HCT116 (cell line): ENCODE measurements around the gene DGCR6. TPM values are rescaled to one million over a fixed set of nuclear protein-coding genes. Genes with fewer than 3 reads are reported as not detected.
"Not testable (repeated sequence)": the region's sequence is repeated elsewhere in the genome, so short reads cannot be mapped to it uniquely, and the experiment has no call there.

Experiments used
- ATAC-seq: fragments of 200-7000 bp; cut with Tn5 transposase; 2 replicates; pipeline ENCODE4 v1.9.1; 2020; ENCODE audit warnings: mild to moderate bottlenecking, moderate library complexity
- BruUV-seq: library from RNA; stranded (reverse); fragments of 400-500 nt; replicated peaks from 2 replicates; lab custom pipeline; 2021; lab: Mats Ljungman, UMichigan
- CTCF ChIA-PET: fragments of 300-600 bp; sonication (Branson Sonifier 250); formaldehyde crosslinking; loops from one replicate; lab custom pipeline; 2021; ENCODE audit warnings: antibody characterized with exemption; lab: Charles Lee
- POLR2A ChIA-PET: fragments of 300-600, 350-600 bp; sonication (Branson Sonifier 250); formaldehyde crosslinking; loops from one replicate; lab custom pipeline; 2021; ENCODE audit warnings: antibody characterized with exemption; lab: Charles Lee
- RAD21 ChIA-PET, 2 experiments: fragments of 300-600 bp; sonication (Branson Sonifier 250); formaldehyde crosslinking; loops; one replicate each; lab custom pipeline; 2023; ENCODE audit warnings: low total read pairs in 2 of 2; ENCODE audit not compliant: uncharacterized antibody in 2 of 2, unreplicated experiment in 2 of 2, low non-redundant PET in 1 of 2; lab: Charles Lee
- DNase-seq: peaks from one replicate; pipeline ENCODE4 v3.0.0-alpha.2; 2010; ENCODE audit warnings: low read depth, low spot score
- H2AFZ ChIP-seq: fragments of 200-600 bp; shearing (Covaris generic), sonication (generic); 2 replicates; pipeline ENCODE4 v1.6.1; 2017; ENCODE audit warnings: low read depth, mixed run types, mixed read lengths, antibody characterized with exemption, low read length; ENCODE audit not compliant: poor library complexity, severe bottlenecking
- H3K27ac ChIP-seq: 2 replicates; pipeline ENCODE4 v1.5.1; 2012; ENCODE audit warnings: low read depth, low read length
- H3K27me3 ChIP-seq: fragments of 200-600 bp; sonication (generic); 2 replicates; pipeline ENCODE4 v1.6.1; 2016; ENCODE audit warnings: mixed run types, low read length, mixed read lengths; ENCODE audit not compliant: insufficient read depth
- H3K36me3 ChIP-seq, 2 experiments: fragments of 200-500 bp in 1 of 2; fragments of 200-600 bp in 1 of 2; sonication (Bioruptor generic) in 1 of 2; sonication (generic) in 1 of 2; 2 replicates each; pipeline versions ENCODE4 v1.5.1 to v1.6.1; 2014 to 2016; ENCODE audit warnings: low read length in 2 of 2, inconsistent platforms in 1 of 2, mixed read lengths in 1 of 2, mixed run types in 1 of 2; ENCODE audit not compliant: insufficient read depth in 2 of 2, control insufficient read depth in 1 of 2
- H3K4me1 ChIP-seq, 2 experiments: fragments of 200-600 bp in 1 of 2; sonication (generic) in 1 of 2; 2 replicates each; pipeline versions ENCODE4 v1.5.1 to v1.6.1; 2012 to 2017; ENCODE audit warnings: low read length in 2 of 2, inconsistent platforms in 1 of 2, mild to moderate bottlenecking in 1 of 2, mixed read lengths in 1 of 2, mixed run types in 1 of 2, moderate library complexity in 1 of 2; ENCODE audit not compliant: insufficient read depth in 2 of 2, control insufficient read depth in 1 of 2
- H3K4me2 ChIP-seq: fragments of 200-600 bp; sonication (generic); 2 replicates; pipeline ENCODE4 v1.6.1; 2017; ENCODE audit warnings: mixed run types, low read length, mixed read lengths
- H3K4me3 ChIP-seq, 2 experiments: fragments of 200-600 bp in 1 of 2; sonication (generic) in 1 of 2; replicated peaks in 1 of 2; 2 replicates each; pipeline ENCODE4 v1.5.1; 2011 to 2016; ENCODE audit warnings: low read length in 2 of 2, control low read depth in 1 of 2, low read depth in 1 of 2, mild to moderate bottlenecking in 1 of 2, mixed read lengths in 1 of 2, mixed run types in 1 of 2
- H3K79me2 ChIP-seq: fragments of 200-600 bp; sonication (generic); 2 replicates; pipeline ENCODE4 v1.6.1; 2017; ENCODE audit warnings: mild to moderate bottlenecking, mixed run types, low read length, moderate library complexity, mixed read lengths; ENCODE audit not compliant: insufficient read depth
- H3K9ac ChIP-seq: fragments of 200-600 bp; sonication (generic); 2 replicates; pipeline ENCODE4 v1.6.1; 2016; ENCODE audit warnings: low read length, mixed read lengths
- H3K9me2 ChIP-seq: fragments of 200-600 bp; sonication (generic), shearing (Covaris generic); 2 replicates; pipeline ENCODE4 v1.6.1; 2017; ENCODE audit warnings: mixed run types, mild to moderate bottlenecking, moderate library complexity; ENCODE audit not compliant: insufficient read depth
- H3K9me3 ChIP-seq, 2 experiments: fragments of 200-500 bp in 1 of 2; fragments of 200-600 bp in 1 of 2; sonication (Bioruptor generic) in 1 of 2; sonication (generic) in 1 of 2; 2 replicates each; pipeline ENCODE4 v1.6.1; 2014 to 2017; ENCODE audit warnings: low read length in 2 of 2, mixed read lengths in 2 of 2, inconsistent platforms in 1 of 2, low read depth in 1 of 2, mild to moderate bottlenecking in 1 of 2, mixed run types in 1 of 2, moderate library complexity in 1 of 2; ENCODE audit not compliant: control insufficient read depth in 1 of 2, insufficient read depth in 1 of 2
- H4K20me1 ChIP-seq: fragments of 200-600 bp; sonication (generic), shearing (Covaris generic); 2 replicates; pipeline ENCODE4 v1.6.1; 2017; ENCODE audit warnings: mixed run types, mild to moderate bottlenecking, moderate library complexity; ENCODE audit not compliant: insufficient read depth
- intact Hi-C: fragments of 100-400 bp; cut with micrococcal nuclease; formaldehyde crosslinking; loops from 2 replicates; pipeline ENCODE4 v1.10.0; 2022
- total RNA-seq: library from RNA; stranded (reverse); gene quantifications from one replicate; pipeline ENCODE4 v1.2.1, GENCODE V29; 2021; ENCODE audit not compliant: unreplicated experiment

Gene DGCR6
- total RNA-seq, 1 experiment from 2014 or later = 4.6 TPM

- H3K4me2 ChIP-seq, H3K9me3 ChIP-seq, H3K36me3 ChIP-seq, H3K4me3 ChIP-seq, H3K27ac ChIP-seq, H4K20me1 ChIP-seq, CTCF ChIA-PET, ATAC-seq, POLR2A ChIA-PET, H3K4me1 ChIP-seq, BruUV-seq, H3K9ac ChIP-seq, H3K79me2 ChIP-seq, H3K9me2 ChIP-seq, H3K27me3 ChIP-seq, intact Hi-C loops, RAD21 ChIA-PET, H2AFZ ChIP-seq, DNase-seq: not testable (repeated sequence)
Measured at GRCh38 chr22:18956956-18957355, 50.8 kb downstream of the DGCR6 start.

- CTCF ChIA-PET, BruUV-seq, H3K4me2 ChIP-seq, H3K27ac ChIP-seq, H3K9ac ChIP-seq, H3K4me3 ChIP-seq, intact Hi-C loops, H3K4me1 ChIP-seq, H2AFZ ChIP-seq, POLR2A ChIA-PET, H3K79me2 ChIP-seq, ATAC-seq, H3K9me3 ChIP-seq, H4K20me1 ChIP-seq, H3K27me3 ChIP-seq, H3K9me2 ChIP-seq, DNase-seq, H3K36me3 ChIP-seq, RAD21 ChIA-PET: not testable (repeated sequence)
Measured at GRCh38 chr22:18957621-18958320, 51.7 kb downstream of the DGCR6 start.

DNA sequence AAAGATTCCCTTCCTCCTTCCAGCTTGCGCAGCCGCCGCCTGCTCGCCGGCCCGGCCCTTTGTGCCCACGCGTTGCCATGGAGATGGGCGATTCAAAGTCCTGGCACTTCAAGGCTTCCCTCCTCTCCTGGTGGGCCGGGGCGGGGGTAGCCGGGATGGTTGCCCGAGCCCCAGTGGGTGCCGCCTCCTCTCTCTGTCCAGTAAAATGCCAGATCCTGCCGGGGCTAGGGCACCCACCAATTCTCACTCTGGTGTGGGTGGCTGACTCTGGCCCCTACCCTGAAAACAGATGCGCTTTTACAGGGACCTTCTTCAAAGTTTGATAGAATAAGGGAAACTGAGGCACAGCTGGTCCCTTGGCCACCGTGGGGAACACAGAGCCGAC, 52.2 kb downstream of the DGCR6 start:
- H2AFZ ChIP-seq, ATAC-seq, H3K4me3 ChIP-seq, H3K4me2 ChIP-seq, H3K79me2 ChIP-seq, intact Hi-C loops, CTCF ChIA-PET, H3K4me1 ChIP-seq, DNase-seq, H3K9me3 ChIP-seq, H3K9ac ChIP-seq, H4K20me1 ChIP-seq, RAD21 ChIA-PET, H3K27me3 ChIP-seq, H3K9me2 ChIP-seq, H3K27ac ChIP-seq, BruUV-seq, H3K36me3 ChIP-seq, POLR2A ChIA-PET: not testable (repeated sequence)

- CTCF ChIA-PET = not testable (repeated sequence)
Measured at GRCh38 chr22:18958738-18959137, 52.6 kb downstream of the DGCR6 start.

More at GRCh38 chr22:18958738-18959137, 52.6 kb downstream of the DGCR6 start:
- H4K20me1 ChIP-seq, H3K4me1 ChIP-seq, H3K27ac ChIP-seq, H3K36me3 ChIP-seq, intact Hi-C loops, H3K9ac ChIP-seq, RAD21 ChIA-PET, H3K9me3 ChIP-seq, H3K4me2 ChIP-seq, H3K27me3 ChIP-seq, BruUV-seq, H3K4me3 ChIP-seq, H3K9me2 ChIP-seq, ATAC-seq, DNase-seq, H2AFZ ChIP-seq, POLR2A ChIA-PET, H3K79me2 ChIP-seq: not testable (repeated sequence)
